ENCODE results near the gene ACVR1B. TPM values are rescaled to one million over a fixed set of nuclear protein-coding genes. Genes with fewer than 3 reads are reported as not detected.

Gene ACVR1B
- total RNA-seq, 4 donors from 2014 or later = 9.1 to 71.6 (median 59.2) TPM

DNA sequence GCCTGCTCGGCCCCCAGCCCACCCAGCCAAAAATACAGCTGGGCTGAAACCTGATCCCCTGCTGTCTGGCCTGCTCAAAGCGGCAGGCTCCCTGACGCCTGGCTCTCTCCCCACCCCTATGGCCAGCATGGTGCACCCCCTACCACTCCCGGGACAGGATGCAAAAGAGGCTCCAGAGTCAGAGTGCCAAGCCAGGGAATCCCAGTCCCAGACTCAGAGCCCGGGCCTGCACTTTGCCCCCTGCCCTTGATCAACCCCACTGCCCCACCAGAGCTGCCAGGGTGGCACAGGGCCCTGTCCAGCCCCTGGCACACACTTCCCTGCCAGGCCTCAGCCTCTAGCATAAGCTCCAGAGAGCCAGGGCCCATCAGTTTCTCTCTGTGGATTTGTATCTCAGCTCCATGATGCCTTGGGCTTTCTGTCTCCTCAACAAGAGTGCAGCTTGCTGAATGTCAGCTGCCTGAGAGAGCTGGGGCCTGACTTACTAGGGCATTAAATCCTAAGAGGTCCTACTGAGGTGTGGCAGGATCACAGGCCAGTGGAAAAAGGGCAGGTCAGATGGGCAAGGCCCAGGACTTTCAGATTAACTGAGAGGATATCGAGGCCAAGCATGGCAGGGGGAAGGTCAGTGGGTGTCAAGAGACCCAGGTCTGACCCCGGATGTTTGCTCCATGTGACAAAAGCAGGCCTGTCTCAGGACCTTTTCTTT is 30.3 kb upstream of the ACVR1B start:
- TF ChIP-seq, protein P1, sequence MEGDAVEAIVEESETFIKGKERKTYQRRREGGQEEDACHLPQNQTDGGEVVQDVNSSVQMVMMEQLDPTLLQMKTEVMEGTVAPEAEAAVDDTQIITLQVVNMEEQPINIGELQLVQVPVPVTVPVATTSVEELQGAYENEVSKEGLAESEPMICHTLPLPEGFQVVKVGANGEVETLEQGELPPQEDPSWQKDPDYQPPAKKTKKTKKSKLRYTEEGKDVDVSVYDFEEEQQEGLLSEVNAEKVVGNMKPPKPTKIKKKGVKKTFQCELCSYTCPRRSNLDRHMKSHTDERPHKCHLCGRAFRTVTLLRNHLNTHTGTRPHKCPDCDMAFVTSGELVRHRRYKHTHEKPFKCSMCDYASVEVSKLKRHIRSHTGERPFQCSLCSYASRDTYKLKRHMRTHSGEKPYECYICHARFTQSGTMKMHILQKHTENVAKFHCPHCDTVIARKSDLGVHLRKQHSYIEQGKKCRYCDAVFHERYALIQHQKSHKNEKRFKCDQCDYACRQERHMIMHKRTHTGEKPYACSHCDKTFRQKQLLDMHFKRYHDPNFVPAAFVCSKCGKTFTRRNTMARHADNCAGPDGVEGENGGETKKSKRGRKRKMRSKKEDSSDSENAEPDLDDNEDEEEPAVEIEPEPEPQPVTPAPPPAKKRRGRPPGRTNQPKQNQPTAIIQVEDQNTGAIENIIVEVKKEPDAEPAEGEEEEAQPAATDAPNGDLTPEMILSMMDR (IDR thresholded peaks at IDR 0.05) = no peak
- no peak for TF ChIP-seq POLR2A (IDR thresholded peaks at IDR 0.05)
- H3K4me1 ChIP-seq = peaks cover 0 to 17% (median 8%) of the 10 kb centered on the region in 4 donors
- H3K36me3 ChIP-seq = peaks cover 0 to under 1% (median 0%) of the 10 kb centered on the region in 3 donors
- no peaks in the 10 kb centered on the region for H3K9me3 ChIP-seq
- H3K4me3 ChIP-seq = no peak overlapping the region
- peak in 1 of 3 donors; percentile 53 for DNase-seq
- no peaks in the 10 kb centered on the region for H3K27me3 ChIP-seq
- peak overlapping the region in 1 of 4 donors; percentile 21 for H3K27ac ChIP-seq

DNA sequence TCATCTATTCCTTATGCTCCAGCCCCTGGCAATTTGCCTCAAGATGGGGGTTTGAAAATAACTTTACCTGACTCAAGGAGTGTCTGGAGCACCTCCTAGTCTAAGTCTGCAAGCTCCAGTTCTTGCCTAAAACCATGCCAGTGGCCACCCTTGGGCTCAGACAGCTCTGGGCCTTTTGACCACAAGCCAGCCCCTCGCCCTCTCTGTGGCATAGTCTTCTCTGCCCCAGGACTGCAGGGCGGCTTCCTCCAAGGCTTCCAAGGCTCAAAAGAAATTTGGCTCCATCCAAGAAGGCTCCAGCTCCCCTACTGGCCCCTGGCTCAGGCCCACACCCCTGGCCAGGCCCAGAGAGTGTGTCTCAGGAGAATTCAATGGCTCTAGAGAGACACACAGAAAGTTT is 29.4 kb upstream of the ACVR1B start:
- Histone ChIP-seq H3K27me3 (no peaks in the 10 kb centered on the region), H3K27ac (peak overlapping the region in 3 of 4 donors; percentile 48 to 69 (median 63)), H3K4me1 (peaks cover 0 to 17% (median 8%) of the 10 kb centered on the region in 4 donors), H3K36me3 (no peaks in the 10 kb centered on the region), H3K4me3 (no peak overlapping the region), H3K9me3 (no peaks in the 10 kb centered on the region)
- DNase-seq = peak in 1 of 3 donors; percentile 38
- TF ChIP-seq POLR2A (IDR thresholded peaks at IDR 0.05) = no peak
- TF ChIP-seq, protein P1 (IDR thresholded peaks at IDR 0.05) = no peak

DNA sequence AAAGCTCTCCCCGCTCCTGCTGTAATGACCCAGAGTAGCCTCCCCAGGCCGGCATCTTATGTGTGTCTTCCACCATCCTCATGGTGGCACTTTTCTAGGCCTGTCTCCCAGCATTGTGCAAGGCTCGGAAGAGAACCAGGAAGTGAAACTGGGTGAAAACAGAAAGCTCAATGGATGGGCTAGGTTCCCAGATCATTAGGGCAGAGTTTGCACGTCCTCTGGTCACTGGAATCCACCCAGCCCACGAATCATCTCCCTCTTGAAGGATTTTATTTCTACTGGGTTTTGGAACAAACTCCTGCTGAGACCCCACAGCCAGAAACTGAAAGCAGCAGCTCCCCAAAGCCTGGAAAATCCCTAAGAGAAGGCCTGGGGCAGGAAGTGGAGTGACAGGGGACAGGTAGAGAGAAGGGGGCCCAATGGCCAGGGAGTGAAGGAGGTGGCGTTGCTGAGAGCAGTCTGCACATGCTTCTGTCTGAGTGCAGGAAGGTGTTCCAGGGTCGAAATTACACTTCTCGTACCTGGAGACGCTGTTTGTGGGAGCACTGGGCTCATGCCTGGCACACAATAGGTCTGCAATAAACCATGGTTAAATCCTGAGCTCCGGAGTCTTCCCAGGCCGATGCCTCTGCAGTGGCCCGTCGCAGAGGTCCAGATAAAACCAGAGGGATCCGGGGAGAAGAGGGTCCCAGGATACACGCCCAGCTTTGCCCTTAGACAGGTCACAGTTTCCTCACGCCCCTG is 28.6 kb upstream of the ACVR1B start:
- Histone ChIP-seq H3K36me3 (no peaks in the 10 kb centered on the region), H3K27ac (peak overlapping the region; percentile 33 to 69 (median 56)), H3K27me3 (no peaks in the 10 kb centered on the region), H3K4me1 (peaks cover 0 to 17% (median 8%) of the 10 kb centered on the region in 4 donors), H3K9me3 (no peaks in the 10 kb centered on the region), H3K4me3 (peak overlapping the region in 2 of 4 donors; percentile 0 to 2)
- TF ChIP-seq, protein P1 (IDR thresholded peaks at IDR 0.05) = peak in 1 of 6 experiments; percentile 17
- TF ChIP-seq POLR2A (IDR thresholded peaks at IDR 0.05) = no peak
- DNase-seq = peak; percentile 33 to 70 (median 50)

DNA sequence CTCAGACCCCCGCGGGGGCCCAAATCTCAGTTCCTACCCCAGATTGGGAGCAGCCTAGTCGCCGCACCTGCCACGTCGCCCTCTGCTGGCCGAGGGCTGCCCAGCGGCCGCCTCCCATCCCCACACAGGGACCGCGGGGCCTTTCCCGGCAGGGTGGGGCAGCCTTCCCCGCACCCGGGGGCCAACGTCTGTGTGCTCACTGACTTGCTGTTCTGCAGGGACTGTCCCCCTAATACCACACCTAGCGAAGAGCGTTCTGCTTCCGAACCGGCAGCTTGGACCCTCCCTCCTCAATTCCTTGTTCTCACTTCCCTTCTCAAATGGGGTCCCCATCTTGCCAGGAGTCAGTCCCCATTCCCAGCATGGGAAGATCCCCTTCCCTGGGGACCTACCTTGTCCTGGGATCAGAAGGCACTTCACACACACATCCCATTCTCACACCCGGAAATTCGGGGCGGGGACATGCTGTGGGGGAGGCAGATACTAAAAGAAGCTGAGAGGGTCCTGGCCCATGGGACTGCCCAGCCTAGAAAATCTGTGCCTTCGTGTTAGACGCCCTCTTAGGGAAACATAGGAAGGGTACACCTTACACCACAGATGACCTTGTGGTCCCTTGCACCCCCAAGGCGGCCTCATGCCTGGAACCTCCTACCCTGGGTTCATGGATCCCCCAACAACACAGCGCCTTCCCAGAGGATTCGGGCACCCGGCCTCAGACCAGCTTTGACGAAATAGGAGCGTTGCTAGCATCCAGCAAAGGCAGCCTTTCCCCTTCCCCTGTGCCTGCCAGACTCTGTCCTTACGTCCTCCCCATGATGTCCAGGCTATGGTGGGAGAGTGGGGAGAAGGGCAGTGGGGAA is 27.8 kb upstream of the ACVR1B start:
- peak overlapping the region; percentile 33 to 69 (median 56) for H3K27ac ChIP-seq
- H3K4me1 ChIP-seq = peaks cover 0 to 17% (median 8%) of the 10 kb centered on the region in 4 donors
- H3K4me3 ChIP-seq = peak overlapping the region in 2 of 4 donors; percentile 0 to 2
- no peaks in the 10 kb centered on the region for H3K36me3 ChIP-seq
- no peaks in the 10 kb centered on the region for H3K9me3 ChIP-seq
- TF ChIP-seq, protein P1 (IDR thresholded peaks at IDR 0.05) = peak; percentile 26 to 86 (median 70)
- no peak for TF ChIP-seq POLR2A (IDR thresholded peaks at IDR 0.05)
- peak; percentile 40 to 77 (median 76) for DNase-seq
- H3K27me3 ChIP-seq = no peaks in the 10 kb centered on the region

Data from Peyer's patch (tissue), 4 donors.